ENCODE data around the gene PHLPP1.
"Not testable (repeated sequence)": the region's sequence is repeated elsewhere in the genome, so short reads cannot be mapped to it uniquely, and the experiment has no call there.

Gene PHLPP1

GRCh38 chr18:62738639-62739038 lies 23.3 kb downstream of the PHLPP1 start:
- Histone ChIP-seq H3K79me2 (ENCODE audit: insufficient read depth, low read length) (peaks cover 93% of the 10 kb centered on the region), H3K4me2 (ENCODE audit: low read depth, low read length, poor library complexity, severe bottlenecking) (peak overlapping the region; percentile 2)
- TF ChIP-seq EZH2phosphoT487 (IDR thresholded peaks at IDR 0.05; ENCODE audit: borderline replicate concordance), result no peak
- TF ChIP-seq, protein P1, sequence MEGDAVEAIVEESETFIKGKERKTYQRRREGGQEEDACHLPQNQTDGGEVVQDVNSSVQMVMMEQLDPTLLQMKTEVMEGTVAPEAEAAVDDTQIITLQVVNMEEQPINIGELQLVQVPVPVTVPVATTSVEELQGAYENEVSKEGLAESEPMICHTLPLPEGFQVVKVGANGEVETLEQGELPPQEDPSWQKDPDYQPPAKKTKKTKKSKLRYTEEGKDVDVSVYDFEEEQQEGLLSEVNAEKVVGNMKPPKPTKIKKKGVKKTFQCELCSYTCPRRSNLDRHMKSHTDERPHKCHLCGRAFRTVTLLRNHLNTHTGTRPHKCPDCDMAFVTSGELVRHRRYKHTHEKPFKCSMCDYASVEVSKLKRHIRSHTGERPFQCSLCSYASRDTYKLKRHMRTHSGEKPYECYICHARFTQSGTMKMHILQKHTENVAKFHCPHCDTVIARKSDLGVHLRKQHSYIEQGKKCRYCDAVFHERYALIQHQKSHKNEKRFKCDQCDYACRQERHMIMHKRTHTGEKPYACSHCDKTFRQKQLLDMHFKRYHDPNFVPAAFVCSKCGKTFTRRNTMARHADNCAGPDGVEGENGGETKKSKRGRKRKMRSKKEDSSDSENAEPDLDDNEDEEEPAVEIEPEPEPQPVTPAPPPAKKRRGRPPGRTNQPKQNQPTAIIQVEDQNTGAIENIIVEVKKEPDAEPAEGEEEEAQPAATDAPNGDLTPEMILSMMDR (conservative IDR thresholded peaks at IDR 0.05; ENCODE audit: low read length), result no peak

GRCh38 chr18:62739911-62740310 lies 24.6 kb downstream of the PHLPP1 start:
- H3F3A ChIP-seq (ENCODE audit: low read depth), result no peaks in the 10 kb centered on the region
- peaks cover 31% of the 10 kb centered on the region for H4K20me1 ChIP-seq (ENCODE audit: insufficient read depth, low read length, poor library complexity, severe bottlenecking)

More at GRCh38 chr18:62738639-62739038, 23.3 kb downstream of the PHLPP1 start:
- H3K27me3 ChIP-seq (ENCODE audit: insufficient read depth, low read length, poor library complexity, severe bottlenecking), result no peaks in the 10 kb centered on the region
- peaks cover 29% of the 10 kb centered on the region for H3K4me1 ChIP-seq (ENCODE audit: insufficient read depth, low read length, poor library complexity, severe bottlenecking)
- no peaks in the 10 kb centered on the region for H3K9me2 ChIP-seq (replicated peaks; ENCODE audit: low read depth, low read length)
- no peaks in the 10 kb centered on the region for H3F3A ChIP-seq (ENCODE audit: low read depth)
- peaks cover 22% of the 10 kb centered on the region for H4K20me1 ChIP-seq (ENCODE audit: insufficient read depth, low read length, poor library complexity, severe bottlenecking)
- no peak overlapping the region for H3K9ac ChIP-seq (ENCODE audit: low read depth, low read length, poor library complexity, severe bottlenecking)
- no peak overlapping the region for H2AFZ ChIP-seq (ENCODE audit: low read length)
- H3K36me3 ChIP-seq (ENCODE audit: insufficient read depth, low read length), result no peaks in the 10 kb centered on the region
- H3K4me3 ChIP-seq (ENCODE audit: low read length, poor library complexity, severe bottlenecking), result no peak overlapping the region
- H3K9me3 ChIP-seq (ENCODE audit: insufficient read depth, low read depth, low read length), result no peaks in the 10 kb centered on the region

DNA sequence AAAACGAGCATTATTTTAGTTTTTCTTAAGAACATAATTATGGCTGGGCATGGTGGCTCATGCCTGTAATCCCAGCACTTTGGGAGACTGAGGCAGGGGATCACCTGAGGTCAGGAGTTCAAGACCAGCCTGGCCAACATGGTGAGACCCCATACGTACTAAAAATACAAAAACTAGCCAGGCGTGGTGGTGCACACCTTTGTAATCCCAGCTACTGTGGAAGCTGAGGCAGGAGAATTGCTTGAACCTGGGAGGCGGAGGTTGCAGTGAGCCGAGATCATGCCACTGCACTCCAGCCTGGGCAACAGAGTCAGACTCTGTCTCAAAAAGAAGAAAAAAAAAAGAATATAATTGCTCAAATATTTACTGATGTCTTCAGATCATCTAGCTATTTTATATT lies 25.3 kb downstream of the PHLPP1 start:
- H3K27me3 ChIP-seq (ENCODE audit: insufficient read depth, low read length, poor library complexity, severe bottlenecking); H3K9me2 ChIP-seq (replicated peaks; ENCODE audit: low read depth, low read length); H2AFZ ChIP-seq (ENCODE audit: low read length); H3K9ac ChIP-seq (ENCODE audit: low read depth, low read length, poor library complexity, severe bottlenecking); H3K9me3 ChIP-seq (ENCODE audit: insufficient read depth, low read depth, low read length); H3F3A ChIP-seq (ENCODE audit: low read depth); H3K4me3 ChIP-seq (ENCODE audit: low read length, poor library complexity, severe bottlenecking); H3K36me3 ChIP-seq (ENCODE audit: insufficient read depth, low read length): not testable (repeated sequence)
- peaks cover 45% of the 10 kb centered on the region for H3K4me1 ChIP-seq (ENCODE audit: insufficient read depth, low read length, poor library complexity, severe bottlenecking)
- peaks cover 93% of the 10 kb centered on the region for H3K79me2 ChIP-seq (ENCODE audit: insufficient read depth, low read length)
- H3K4me2 ChIP-seq (ENCODE audit: low read depth, low read length, poor library complexity, severe bottlenecking), result peak overlapping the region; percentile 20
- H4K20me1 ChIP-seq (ENCODE audit: insufficient read depth, low read length, poor library complexity, severe bottlenecking), result peaks cover 36% of the 10 kb centered on the region

More at GRCh38 chr18:62739911-62740310, 24.6 kb downstream of the PHLPP1 start:
- no peak overlapping the region for H3K9ac ChIP-seq (ENCODE audit: low read depth, low read length, poor library complexity, severe bottlenecking)
- H3K27me3 ChIP-seq (ENCODE audit: insufficient read depth, low read length, poor library complexity, severe bottlenecking), result no peaks in the 10 kb centered on the region
- H3K36me3 ChIP-seq (ENCODE audit: insufficient read depth, low read length), result no peaks in the 10 kb centered on the region
- peaks cover 93% of the 10 kb centered on the region for H3K79me2 ChIP-seq (ENCODE audit: insufficient read depth, low read length)
- no peaks in the 10 kb centered on the region for H3K9me2 ChIP-seq (replicated peaks; ENCODE audit: low read depth, low read length)
- TF ChIP-seq, protein P1 (conservative IDR thresholded peaks at IDR 0.05; ENCODE audit: low read length), result no peak
- no peak for TF ChIP-seq EZH2phosphoT487 (IDR thresholded peaks at IDR 0.05; ENCODE audit: borderline replicate concordance)
- H2AFZ ChIP-seq (ENCODE audit: low read length), result no peak overlapping the region
- H3K4me3 ChIP-seq (ENCODE audit: low read length, poor library complexity, severe bottlenecking), result no peak overlapping the region
- H3K9me3 ChIP-seq (ENCODE audit: insufficient read depth, low read depth, low read length), result no peaks in the 10 kb centered on the region
- no peak overlapping the region for H3K4me2 ChIP-seq (ENCODE audit: low read depth, low read length, poor library complexity, severe bottlenecking)
- H3K4me1 ChIP-seq (ENCODE audit: insufficient read depth, low read length, poor library complexity, severe bottlenecking), result peaks cover 38% of the 10 kb centered on the region

DNA sequence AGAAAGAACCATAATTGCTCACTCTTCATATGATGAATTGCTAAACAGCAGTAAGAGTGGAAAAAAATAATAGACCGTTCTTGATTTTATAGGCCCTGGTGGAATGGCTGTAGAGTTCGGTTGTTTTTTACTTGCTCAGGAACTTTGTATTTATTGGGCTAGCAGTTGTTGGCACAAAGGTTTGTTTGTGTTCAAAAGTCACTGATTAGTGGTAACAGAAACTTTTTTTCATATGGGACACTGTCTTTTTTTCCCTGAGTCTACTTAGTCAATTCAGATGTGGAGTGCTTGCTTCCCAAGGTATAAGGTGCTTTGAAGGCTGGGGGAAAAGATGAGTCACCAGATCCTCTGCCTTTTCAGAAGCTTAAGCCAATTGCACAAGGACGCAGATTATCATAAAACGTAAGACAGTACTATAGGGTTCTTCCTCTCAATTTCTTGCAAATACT lies 25.8 kb downstream of the PHLPP1 start:
- H4K20me1 ChIP-seq (ENCODE audit: insufficient read depth, low read length, poor library complexity, severe bottlenecking), result peaks cover 36% of the 10 kb centered on the region
- H3K27me3 ChIP-seq (ENCODE audit: insufficient read depth, low read length, poor library complexity, severe bottlenecking), result no peaks in the 10 kb centered on the region
- H3K9me3 ChIP-seq (ENCODE audit: insufficient read depth, low read depth, low read length), result no peaks in the 10 kb centered on the region
- no peak overlapping the region for H3K4me3 ChIP-seq (ENCODE audit: low read length, poor library complexity, severe bottlenecking)
- H3K79me2 ChIP-seq (ENCODE audit: insufficient read depth, low read length), result peaks cover 95% of the 10 kb centered on the region
- no peaks in the 10 kb centered on the region for H3K36me3 ChIP-seq (ENCODE audit: insufficient read depth, low read length)
- H3F3A ChIP-seq (ENCODE audit: low read depth), result no peaks in the 10 kb centered on the region
- no peak for TF ChIP-seq EZH2phosphoT487 (IDR thresholded peaks at IDR 0.05; ENCODE audit: borderline replicate concordance)
- TF ChIP-seq, protein P1 (conservative IDR thresholded peaks at IDR 0.05; ENCODE audit: low read length), result no peak
- no peak overlapping the region for H3K9ac ChIP-seq (ENCODE audit: low read depth, low read length, poor library complexity, severe bottlenecking)
- H3K4me1 ChIP-seq (ENCODE audit: insufficient read depth, low read length, poor library complexity, severe bottlenecking), result peaks cover 46% of the 10 kb centered on the region
- H2AFZ ChIP-seq (ENCODE audit: low read length), result no peak overlapping the region
- peak overlapping the region; percentile 20 for H3K4me2 ChIP-seq (ENCODE audit: low read depth, low read length, poor library complexity, severe bottlenecking)
- H3K9me2 ChIP-seq (replicated peaks; ENCODE audit: low read depth, low read length), result no peaks in the 10 kb centered on the region
